Measurements from ENCODE around the gene HDGFL2.
"Not testable (repeated sequence)": the region's sequence is repeated elsewhere in the genome, so short reads cannot be mapped to it uniquely, and the experiment has no call there.

The HDGFL2 gene

GRCh38 chr19:4516199-4516938 is 44.3 kb downstream of the HDGFL2 start:
- no peak for DNase-seq (ENCODE audit: low read depth in 2 of 2)

DNA sequence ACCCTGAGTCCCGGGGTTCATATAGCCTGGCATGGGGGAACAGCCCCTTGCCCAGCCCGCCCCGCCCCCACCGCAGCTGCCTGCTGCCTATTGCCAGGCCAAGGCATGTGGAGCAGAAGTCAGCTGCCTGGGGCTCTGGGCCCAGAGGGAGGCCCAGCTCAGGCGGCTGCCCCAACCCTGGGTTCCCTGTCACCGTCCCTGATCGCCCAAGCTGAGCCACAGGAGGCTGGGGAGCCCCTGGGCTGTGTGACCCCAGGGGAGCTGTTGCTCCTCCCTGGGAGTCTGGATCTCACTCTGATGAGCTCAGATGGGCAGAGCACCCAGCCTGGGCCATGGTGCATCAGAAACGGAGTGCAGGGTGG is 44.8 kb downstream of the HDGFL2 start:
- DNase-seq (ENCODE audit: low read depth in 2 of 2): no peak

GRCh38 chr19:4517451-4518057 is 45.5 kb downstream of the HDGFL2 start:
- DNase-seq (ENCODE audit: low read depth in 2 of 2): no peak

DNA sequence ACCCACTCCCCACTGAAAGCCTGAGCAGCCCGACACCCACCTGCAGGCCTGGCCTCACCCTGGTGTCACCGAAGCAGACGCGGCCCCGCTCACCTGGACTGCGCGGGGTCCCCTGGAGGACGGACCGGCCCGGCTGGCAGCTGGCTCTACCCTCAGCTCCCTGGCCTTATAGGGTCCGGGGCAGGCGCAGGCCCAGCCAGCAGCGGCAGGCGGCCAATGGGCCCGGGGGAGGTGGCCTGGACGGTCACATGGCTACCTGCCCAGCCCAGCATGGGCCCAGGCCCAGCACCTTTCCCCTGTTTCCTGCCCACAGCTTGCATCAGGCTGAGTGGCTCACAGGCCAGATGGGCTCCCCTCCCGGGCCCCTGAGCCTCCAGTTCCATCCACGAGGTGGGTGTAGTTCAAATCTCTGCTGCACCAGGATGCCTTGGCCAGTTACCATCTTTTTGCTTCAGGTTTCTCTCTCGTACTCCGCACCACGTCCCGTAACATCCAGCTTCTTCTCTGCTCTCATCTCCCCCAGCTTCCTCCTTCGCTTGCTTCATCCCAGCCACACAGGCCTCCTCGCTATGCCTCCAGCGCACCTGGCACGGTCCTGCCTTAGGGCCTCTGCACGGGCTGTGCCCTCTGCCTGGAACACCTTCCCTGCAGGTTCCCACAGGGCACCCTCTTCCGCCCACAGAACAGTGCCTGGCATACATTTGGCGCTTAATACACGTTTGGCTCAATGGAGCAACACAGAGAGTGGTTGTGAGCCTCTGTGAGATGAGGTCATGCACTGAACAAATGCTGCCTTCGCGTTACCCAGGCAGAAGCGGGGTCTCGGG is 46.5 kb downstream of the HDGFL2 start, which contains the start of gene PLIN4:
PLIN4 (minus strand) TSS at position 142 of the 827 bp plus-strand sequence. CDS start 214 bp downstream, outside the sequence.
- peak in 1 of 2 experiments; percentile 4 for DNase-seq (ENCODE audit: low read depth in 2 of 2)

- no peak for DNase-seq (ENCODE audit: low read depth in 2 of 2)
These were observed 47.0 kb downstream of the HDGFL2 start for GRCh38 chr19:4519172-4519496.

DNA sequence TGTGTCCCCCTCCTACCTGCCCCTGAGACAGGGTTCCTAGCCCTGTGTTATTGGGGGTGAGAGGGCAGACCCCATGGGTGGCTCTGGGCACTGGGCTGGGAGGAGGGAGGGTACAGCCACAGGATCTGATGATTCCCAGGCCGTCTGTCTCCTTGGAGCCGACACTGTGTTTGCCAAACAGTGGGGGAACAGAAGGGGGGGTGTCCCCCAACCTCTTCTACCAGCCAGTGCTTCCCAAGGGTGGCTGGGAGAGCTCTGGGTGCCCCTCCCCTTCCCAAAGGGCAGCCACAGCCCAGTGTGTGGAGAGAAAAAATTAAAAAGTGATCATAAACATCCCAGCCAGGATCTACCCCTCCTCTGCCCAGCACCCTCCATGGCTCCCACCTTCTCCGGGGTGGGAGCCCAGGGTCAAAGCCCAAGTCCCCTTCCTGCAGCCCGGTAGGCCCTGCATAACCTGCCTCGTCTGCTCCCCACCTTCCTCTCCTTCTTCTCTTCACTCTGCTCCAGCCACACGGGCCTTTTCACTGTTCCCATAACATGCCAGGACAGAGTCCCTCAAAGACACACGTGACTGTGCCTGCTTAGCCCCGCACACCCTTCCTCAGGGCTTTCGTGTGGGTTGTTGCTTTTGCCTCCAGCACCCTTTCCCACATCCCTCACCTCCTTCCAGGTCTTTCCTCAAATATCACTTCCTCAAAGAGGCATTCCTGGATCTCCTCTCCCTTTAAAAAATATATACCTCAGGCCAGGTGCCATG is 47.6 kb downstream of the HDGFL2 start:
- no peak for DNase-seq (ENCODE audit: low read depth in 2 of 2)

- DNase-seq (ENCODE audit: low read depth in 2 of 2): no peak
These were observed 49.2 kb downstream of the HDGFL2 start for GRCh38 chr19:4521170-4521887.

DNA sequence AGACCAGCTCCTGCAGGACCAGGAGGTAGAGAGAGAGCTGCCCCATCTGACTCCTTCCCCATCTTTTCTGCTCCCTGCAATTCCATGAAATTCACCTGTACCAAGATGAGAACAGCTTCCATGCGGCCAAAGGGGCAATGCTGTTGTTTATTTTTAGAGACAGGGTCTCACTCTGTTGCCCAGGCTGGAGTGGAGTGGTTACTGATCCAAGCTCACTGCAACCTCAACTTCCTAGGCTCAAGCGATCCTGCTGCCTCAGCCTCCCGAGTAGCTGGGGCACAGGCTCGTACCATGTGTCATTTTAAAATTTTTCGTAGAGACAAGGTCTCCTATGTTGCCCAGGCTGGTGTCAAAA is 49.8 kb downstream of the HDGFL2 start:
- no peak for DNase-seq (ENCODE audit: low read depth in 2 of 2)

DNA sequence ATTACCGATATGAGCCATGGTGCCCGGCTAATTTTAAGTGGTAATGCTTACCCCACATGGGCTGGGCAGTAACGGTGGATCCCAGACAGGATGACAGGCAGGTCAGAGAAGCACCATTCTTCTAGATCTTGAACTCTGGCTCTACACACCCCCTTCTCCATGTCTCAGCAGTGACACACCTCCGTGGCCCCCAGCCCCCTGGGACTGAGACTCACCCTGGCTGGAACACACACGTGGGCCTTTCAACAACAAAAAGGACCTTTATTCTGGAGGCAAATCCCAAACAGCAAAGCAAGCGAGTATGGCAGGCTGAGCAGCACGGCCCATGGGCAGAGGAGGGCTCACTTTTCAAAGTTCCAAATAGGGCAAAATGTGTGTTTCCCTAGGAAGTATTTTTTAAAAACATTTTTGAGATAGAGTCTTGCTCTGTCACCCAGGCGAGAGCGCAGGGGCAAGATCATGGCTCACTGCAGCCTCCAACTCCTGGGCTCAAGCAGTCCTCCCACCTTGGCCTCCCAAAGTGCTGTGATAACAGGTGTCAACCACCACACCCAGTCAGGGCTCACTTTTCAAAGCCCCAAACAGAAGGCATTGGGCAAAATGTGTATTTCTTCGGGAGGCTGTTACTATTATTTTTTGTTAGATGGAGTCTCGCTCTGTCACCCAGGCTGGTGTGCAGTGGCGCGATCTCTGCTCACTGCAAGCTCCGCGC is 50.4 kb downstream of the HDGFL2 start:
- DNase-seq (ENCODE audit: low read depth in 2 of 2): no peak

GRCh38 chr19:4523306-4524110 is 51.4 kb downstream of the HDGFL2 start:
- DNase-seq (ENCODE audit: low read depth in 2 of 2): no peak

DNA sequence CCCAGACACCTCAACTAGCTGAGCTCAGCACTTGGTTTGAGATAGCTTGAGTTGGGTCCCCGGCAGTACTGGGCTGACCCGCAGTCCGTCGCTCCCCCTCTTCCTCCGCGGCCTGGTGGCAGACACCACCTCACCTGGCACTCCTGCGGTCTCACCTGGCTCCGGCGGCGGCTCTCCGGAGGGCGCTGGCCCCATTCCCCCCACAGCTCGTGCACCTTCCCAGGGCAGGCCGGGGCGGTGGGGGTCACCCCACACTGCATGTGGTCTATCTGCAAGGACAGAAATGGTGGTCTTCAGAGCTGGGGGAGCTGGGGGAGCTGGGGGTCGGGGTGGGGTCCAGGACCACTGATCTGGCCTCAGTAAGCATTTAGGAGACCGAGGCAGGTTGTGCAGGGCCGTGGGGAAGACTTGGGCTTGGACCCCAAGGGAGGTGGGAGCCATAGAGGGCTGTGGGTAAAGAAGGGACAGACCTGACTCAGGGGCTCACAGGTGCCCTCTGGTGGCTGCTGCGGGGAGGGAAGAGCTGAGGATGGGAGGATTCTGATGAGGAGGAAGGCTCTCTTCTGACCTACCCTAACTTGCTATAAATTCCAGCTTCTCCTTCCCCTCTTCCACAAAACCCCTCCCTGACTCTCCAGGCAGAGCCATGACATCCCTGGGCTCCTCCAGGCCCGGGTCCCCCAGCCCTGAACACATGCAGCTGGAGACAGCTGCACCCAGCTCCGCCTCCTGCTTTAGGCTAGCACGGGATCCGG is 52.9 kb downstream of the HDGFL2 start:
- DNase-seq (ENCODE audit: low read depth in 2 of 2): no peak

- no peak for DNase-seq (ENCODE audit: low read depth in 2 of 2)
These were observed 53.5 kb downstream of the HDGFL2 start for GRCh38 chr19:4525563-4526002.

GRCh38 chr19:4527377-4527776 is 55.3 kb downstream of the HDGFL2 start:
- not testable (repeated sequence) for DNase-seq (ENCODE audit: low read depth in 2 of 2)

- DNase-seq (ENCODE audit: low read depth in 2 of 2): no peak
These were observed 56.7 kb downstream of the HDGFL2 start for GRCh38 chr19:4528843-4529242.

DNA sequence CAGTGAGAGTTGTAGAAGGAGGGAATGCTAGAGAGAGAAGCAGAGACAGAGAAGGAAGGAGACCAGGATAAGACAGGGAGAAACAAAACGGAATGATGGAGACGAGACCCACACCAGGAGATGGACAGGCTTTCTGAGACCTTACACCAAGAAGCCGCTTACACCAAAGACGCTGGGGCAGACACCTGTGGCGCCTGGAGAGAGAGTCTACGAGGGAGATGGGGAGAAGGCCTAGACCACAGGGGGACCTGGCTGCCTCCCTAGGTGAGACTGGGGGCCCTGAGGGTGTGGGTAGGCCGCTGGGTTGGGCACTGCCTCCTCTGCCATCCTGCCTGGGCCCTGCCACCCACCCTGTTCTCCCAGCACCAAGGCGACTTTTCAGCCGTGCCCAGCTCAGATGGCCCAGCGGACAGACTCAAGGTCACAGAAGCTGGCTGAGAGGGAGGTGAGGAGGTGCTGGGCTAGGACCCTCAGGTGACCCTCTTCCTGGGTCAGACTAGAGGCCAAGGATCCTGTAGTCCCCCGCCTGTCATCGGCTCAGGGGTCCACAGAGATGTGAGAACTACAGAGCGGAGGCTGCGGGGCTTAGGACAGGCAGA is 57.9 kb downstream of the HDGFL2 start:
- no peak for DNase-seq (ENCODE audit: low read depth in 2 of 2)

- no peak for DNase-seq (ENCODE audit: low read depth in 2 of 2)
These were observed 59.6 kb downstream of the HDGFL2 start for GRCh38 chr19:4531562-4532165.

DNA sequence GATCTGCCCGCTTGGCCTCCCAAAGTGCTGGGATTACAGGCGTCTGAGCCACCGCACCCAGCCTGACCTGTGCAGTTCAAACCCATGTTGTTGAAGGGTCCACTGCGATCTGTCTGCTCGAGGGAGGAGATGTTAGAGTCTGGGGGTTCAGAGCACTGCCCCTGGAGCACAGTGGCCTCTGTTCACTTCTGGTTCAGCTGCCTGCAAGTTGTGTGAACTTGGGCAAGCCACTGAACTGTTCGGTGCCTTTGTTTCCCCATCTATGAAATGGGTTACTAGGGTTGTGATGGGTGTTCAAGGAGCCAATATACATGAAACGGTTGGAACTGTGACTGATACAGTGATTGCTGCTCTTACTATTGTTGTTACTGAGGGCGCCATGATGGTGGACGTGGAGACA is 61.2 kb downstream of the HDGFL2 start:
- no peak for DNase-seq (ENCODE audit: low read depth in 2 of 2)

DNA sequence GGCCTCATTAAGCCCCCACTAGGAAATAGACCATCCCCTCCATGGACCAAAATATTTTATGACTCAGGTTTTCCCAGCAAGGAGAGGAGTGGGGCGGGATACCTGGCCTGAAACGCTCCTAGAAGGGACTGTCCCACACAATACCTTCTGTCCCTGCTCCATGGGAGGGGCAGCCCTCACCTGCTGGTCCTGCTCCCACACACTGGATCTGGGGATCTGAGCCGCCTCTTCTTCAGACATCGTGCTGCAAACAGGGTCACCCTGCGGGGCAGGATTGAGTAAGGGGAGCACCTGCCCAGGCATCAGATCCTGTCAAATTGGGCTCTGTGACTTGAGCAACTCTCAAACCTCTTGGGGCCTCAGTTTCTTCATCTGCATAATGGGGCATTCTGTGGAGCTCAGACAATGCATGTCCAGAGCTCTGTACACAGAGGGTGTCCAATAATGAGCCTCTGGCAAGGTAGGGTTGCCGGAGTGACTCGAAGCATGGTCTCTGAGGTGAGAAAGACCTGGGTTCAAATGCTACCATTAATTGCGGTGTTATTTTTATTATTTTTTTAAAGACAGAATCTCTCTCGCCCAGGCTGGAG is 61.8 kb downstream of the HDGFL2 start:
- no peak for DNase-seq (ENCODE audit: low read depth in 2 of 2)

Data from fibroblast of skin of left biceps (primary cell).